ENCODE results near the gene TUBGCP3.

- TF ChIP-seq CTCF (IDR thresholded peaks at IDR 0.05) = no peak
- no peak for TF ChIP-seq POLR2A (IDR thresholded peaks at IDR 0.05)
Observed at GRCh38 chr13:112569821-112570220, 18.1 kb downstream of the TUBGCP3 start.

All from uterus (tissue), 2 donors.